GM12892 (cell line): ENCODE results near the gene LAMA3.

ENCODE experiments used
- POLR2A ChIP-seq: IDR thresholded peaks from 2 replicates; pipeline ENCODE4 v1.6.1; 2011; ENCODE audit warnings: low read depth, low read length, control low read depth
- POLR2AphosphoS5 ChIP-seq: IDR thresholded peaks from 2 replicates; pipeline ENCODE4 v1.6.1; 2011; ENCODE audit warnings: low read depth, low read length, control low read depth

DNA sequence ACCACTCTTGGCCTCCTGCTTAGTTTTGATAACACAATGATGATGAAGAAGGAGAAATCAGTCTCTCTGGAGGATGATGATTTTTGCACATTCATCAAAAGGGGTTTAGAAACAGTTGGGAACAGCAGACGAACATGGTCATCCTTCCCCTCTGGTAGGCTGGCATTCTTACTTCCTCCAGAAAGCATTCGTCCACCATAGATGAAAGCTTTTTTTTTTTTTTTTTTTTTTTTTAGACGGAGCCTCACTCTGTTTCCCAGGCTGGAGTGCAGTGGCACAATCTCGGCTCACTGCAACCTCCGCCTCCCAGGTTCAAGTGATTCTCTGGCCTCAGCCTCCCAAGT, 281.8 kb downstream of the LAMA3 start:
- no peak for TF ChIP-seq POLR2AphosphoS5
- TF ChIP-seq POLR2A = no peak
